ENCODE data around the gene FHL2.
"Not testable (repeated sequence)": the region's sequence is repeated elsewhere in the genome, so short reads cannot be mapped to it uniquely, and the experiment has no call there.

Gene FHL2

DNA sequence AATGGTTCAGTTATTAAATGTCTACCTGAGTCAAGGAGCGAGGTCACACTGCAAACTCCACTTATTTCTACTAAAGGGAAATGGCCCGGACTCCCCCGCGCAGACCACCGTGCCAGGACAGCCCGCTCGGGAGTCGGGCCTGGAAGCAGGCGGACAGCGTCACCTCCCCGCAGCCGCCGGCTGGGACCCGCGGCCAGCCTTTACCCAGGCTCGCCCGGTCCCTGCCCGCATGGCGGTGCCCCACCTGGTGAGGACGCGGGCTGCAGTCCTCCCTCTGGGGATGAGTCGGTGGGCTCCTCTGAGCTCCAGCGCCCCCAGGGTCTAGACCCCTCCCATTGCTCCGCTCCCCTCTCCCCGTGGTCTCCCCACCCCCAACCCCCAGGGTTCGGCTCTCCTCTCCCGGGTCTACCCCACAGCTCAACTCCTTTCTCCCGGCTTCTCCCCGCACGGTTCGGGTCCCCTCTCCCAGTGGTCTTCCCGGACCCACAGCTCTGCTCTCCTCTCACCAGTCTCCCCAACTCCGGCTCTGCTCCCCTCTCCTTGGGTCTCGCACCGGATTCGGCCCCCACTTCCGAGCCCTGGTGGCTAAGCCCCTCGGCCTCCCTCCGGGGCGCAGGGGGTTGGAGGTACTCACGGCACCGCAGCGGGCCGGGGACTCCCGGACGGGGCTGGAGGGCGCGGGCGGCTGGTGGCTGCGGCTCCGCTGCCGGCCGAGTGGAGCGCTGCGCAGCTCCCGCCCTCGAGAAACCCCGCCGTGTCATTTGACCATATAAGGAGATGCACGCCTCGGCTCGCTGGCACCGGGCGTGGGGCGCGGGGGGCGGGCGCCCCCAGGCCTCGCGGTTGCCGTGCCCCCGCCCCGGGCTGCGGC is at the start of gene FHL2:
Gene FHL2, minus strand, starts transcription at position 716 of the 871 bp plus-strand sequence. CDS start 12,535 bp downstream, outside the sequence.
- peak; percentile 68 for DNase-seq

- DNase-seq = no peak
Observed at GRCh38 chr2:105447476-105447875, 48.6 kb upstream of the FHL2 start.

DNA sequence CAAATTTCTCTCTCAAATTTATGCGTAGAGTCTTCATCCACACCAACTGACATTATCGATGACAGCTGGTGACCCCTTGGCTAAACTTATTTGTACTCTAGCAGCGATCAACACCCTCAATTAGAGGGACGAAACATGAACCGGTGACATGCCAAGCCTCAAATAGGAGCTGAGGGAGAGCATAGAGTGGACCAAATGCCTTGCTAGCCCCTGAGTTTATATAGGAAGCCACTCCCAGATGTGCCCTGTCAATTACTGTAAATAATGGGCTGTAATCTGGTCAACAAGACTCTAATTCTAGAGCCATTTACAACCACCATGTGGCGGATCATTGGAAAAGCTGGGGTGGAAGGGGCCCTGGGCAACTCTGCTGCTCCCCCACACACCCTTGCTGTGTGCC is 47.6 kb upstream of the FHL2 start:
- no peak for DNase-seq

GRCh38 chr2:105445976-105446375 is 47.1 kb upstream of the FHL2 start:
- DNase-seq = no peak

GRCh38 chr2:105445498-105445897 is 46.6 kb upstream of the FHL2 start:
- no peak for DNase-seq

- no peak for DNase-seq
Observed at GRCh38 chr2:105443617-105444598, 45.1 kb upstream of the FHL2 start.

GRCh38 chr2:105442721-105443120 is 43.9 kb upstream of the FHL2 start:
- DNase-seq = no peak

DNA sequence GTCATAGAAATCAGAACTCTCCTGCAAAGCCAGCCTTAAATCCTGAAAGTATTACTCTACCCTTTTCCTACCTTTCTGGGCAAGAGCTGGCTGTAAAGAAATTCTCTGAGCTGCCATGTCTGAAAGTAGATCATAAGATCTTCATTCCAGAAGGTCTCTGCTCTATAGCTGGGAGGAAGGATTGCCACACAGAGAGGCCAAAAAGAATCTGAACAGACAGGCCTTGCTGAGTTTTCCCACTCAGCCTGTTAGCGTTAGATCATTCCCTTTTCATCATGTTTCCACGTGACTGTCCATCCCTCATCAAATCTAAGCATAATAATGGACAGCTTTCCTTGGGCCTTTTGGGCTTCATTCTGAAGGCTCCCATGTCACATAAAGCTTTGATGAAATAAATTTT is 43.2 kb upstream of the FHL2 start:
- no peak for DNase-seq

- no peak for DNase-seq
Observed at GRCh38 chr2:105439141-105439540, 40.3 kb upstream of the FHL2 start.

DNA sequence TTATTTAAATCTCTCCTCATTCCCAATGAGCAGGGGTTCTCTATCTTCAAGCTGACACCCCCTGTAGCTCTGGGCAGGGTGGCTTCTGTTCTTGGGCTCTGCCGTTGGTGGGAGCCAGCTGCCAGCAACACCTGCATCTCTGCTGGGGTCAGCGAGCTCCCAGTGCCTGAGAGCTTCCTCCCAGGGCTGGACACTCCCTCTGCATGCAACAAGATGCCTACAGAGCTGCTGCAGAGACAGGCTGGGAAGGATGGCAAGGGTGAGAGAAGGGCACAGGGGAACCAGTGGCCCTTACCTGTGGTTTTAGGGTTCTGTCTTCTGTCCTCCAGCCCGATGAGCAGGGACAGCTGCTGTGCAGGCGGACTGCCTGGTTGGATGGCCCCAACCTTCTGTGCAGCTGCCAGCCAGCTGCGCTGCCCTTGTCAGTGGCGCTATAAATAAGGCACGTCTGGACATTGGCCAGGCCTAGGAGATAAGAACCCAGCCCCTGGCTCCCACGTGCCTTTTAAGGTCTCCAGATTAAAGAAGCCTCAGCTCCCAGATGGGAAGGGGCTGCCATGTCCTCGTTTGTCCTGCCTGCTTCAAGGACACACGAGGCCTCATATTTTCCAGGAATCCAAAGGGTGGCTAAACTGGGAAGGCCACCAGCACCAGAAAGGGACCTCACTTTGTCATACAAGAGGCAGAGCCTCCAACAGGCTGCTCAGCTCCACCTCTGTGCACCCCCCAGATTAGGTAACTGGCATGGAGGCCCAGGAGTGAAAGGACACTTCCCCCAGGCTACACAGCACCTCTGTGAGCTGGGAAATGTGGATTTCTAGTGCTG is 39.5 kb upstream of the FHL2 start:
- DNase-seq = no peak

DNA sequence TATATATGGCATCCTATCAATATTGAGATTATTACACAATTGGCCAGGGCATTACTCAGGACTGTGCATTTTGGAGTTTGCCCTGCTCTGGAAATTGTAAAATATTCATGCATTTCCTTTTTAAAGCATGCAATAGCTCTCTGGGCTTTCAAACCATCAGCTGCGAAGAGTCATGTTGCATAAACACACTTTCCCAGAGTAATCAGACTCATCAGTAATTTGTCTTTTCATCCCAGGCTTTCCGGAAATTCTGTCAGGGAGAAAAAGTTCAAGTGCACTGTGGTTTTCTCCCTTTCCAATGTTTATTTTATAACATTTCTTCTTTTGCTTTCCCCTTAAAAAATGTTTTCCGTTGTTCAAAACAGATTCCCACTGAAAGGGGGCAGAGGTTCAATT is 38.9 kb upstream of the FHL2 start:
- no peak for DNase-seq

GRCh38 chr2:105432749-105433148 is 33.9 kb upstream of the FHL2 start:
- no peak for DNase-seq

GRCh38 chr2:105432044-105432399 is 33.2 kb upstream of the FHL2 start:
- DNase-seq = no peak

GRCh38 chr2:105431367-105432043 is 32.7 kb upstream of the FHL2 start:
- no peak for DNase-seq

DNA sequence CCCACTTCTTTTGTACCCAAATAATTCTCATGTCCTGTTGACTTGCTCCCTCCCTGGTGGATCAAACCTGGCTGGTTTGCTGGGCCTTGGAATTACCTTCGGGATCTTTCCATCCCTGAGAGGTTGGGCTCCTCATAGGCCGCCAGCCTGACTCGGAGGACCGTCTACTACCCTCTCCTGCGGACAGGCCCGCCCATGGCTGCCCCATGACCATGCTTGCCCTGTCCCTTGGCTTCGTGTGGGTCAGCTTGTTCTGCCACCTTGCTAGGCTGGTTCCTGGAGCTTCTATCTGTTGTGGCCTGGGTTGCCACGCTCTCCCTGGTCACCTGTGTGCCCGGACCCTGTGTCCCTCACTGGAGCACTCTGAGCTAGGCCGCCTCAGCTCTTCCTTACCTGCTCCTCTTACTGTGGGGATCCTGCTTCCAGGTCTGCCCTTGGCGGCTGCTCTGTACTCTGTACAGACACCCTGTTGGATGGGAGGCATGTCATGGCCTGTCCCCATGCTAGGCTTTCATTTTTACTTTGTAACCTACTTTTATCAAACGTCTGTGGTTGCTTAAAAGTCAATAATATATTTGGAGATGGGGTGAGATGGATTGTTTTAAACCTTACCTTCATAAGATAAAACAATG is 29.7 kb upstream of the FHL2 start:
- DNase-seq = no peak

GRCh38 chr2:105427485-105427884 is 28.6 kb upstream of the FHL2 start:
- no peak for DNase-seq

DNA sequence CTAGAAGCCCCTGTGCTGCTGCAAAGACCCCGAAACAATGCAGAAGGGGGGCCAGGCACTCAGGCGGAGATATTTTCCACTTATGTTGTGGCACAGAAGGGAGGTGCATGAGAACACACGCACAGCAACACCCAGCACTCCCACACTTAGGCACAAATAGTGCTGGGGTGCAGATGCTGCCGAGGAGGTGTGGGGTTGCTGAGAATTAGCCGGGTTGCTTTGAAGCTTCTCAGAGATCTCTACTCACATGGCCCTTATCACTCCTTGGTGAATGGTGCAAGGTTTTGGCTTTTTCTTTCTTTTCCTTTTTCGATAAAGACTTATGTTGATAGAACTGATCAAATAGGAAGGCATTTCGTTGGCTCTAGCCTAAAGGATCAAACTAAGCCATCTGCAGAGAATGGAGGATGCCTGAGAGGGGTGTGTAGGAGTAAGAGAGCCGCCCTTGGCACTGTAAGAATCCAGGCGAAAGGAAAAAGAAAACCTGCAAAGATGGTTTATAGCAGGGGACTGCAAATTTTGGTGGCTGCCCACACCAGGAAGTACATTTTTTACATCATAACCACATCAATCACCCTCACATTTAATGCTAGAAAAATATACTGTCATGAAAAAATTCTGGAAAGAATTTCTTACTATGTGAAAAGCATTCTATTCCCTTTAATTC is 27.9 kb upstream of the FHL2 start:
- no peak for DNase-seq

DNA sequence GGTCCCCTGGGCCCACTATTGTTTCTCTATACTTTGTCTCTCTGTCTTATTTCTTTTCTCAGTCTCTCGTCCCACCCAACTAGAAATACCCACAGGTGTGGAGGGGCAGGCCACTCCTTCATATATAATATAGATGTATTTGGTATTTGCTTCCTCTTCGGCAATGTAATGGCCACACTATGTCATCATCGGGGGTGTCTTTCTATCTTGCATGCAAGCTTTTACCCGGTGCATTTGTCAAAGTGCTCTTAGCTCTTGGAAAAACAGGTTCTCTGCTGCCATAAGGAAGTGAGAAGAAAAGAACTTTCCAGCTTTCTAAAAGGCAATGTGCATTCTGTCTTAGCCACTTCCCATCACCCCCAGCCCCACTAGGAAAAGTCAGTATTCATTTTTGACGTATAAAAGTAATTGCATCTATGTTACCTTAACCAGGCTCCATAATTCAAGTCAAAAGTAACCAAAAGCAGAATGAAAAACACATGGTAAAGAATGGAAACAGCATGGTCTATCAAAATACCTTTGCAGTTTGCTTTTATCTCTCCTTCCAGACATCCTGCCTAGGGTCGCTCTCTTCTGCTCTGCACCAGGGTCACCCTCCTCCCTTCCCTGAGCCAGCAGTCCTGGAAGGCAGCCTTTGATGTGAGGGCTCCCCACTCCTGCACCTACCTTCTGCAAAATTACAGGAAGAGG is 27.2 kb upstream of the FHL2 start:
- DNase-seq = no peak

- not testable (repeated sequence) for DNase-seq
Observed at GRCh38 chr2:105424836-105425235, 26.0 kb upstream of the FHL2 start.

GRCh38 chr2:105422801-105423200 is 23.9 kb upstream of the FHL2 start:
- DNase-seq = no peak

DNA sequence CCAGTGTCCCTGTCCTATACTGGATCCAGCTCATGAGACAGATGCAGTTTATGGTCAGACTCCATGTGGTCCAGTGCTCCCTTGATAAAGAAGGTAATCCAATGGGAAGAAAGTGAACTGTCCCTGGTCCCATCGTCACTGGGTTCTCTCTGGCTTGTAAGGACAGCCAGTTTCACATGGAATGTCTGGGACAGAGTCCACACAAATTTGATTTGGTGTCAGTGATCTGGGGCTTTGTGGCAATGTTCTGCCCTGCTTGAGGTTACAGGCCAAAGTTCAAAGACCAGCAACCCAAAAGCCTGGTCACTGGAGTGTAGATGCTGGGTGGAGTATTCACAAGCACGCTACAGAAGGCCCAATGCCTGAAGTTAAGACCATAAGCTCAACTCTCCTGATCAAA is 22.2 kb upstream of the FHL2 start:
- DNase-seq = no peak
